ENCODE data around the gene LRRC3B. TPM values are rescaled to one million over a fixed set of nuclear protein-coding genes. Genes with fewer than 3 reads are reported as not detected.

Gene LRRC3B
- total and polyA plus RNA-seq, 2 experiments from 2014 or later: not detected

- Histone ChIP-seq H3K36me3 (ENCODE audit: low read depth) (no peaks in the 10 kb centered on the region), H3K4me2 (ENCODE audit: unreplicated experiment) (no peak overlapping the region), H3K27ac (no peak overlapping the region), H3K9ac (no peak overlapping the region), H3K9me2 (ENCODE audit: insufficient read depth) (no peaks in the 10 kb centered on the region), H3F3A (ENCODE audit: insufficient read depth) (no peaks in the 10 kb centered on the region), H3K79me2 (ENCODE audit: insufficient read depth) (no peaks in the 10 kb centered on the region), H3K27me3 (replicated peaks; ENCODE audit: insufficient read depth) (no peaks in the 10 kb centered on the region), H3K4me3 (no peak overlapping the region), H2AFZ (no peak overlapping the region), H3K9me3 (ENCODE audit: low read depth) (no peaks in the 10 kb centered on the region), H4K20me1 (ENCODE audit: insufficient read depth) (no peaks in the 10 kb centered on the region), H3K4me1 (ENCODE audit: insufficient read depth) (no peaks in the 10 kb centered on the region)
- no peak for DNase-seq
- in situ Hi-C loops (cut with MboI): no loop called here
- TF ChIP-seq EZH2phosphoT487 (IDR thresholded peaks at IDR 0.05; ENCODE audit: insufficient read depth, low read depth): no peak
- TF ChIP-seq EZH2 (IDR thresholded peaks at IDR 0.05; ENCODE audit: insufficient read depth, poor library complexity, severe bottlenecking): no peak
- WGBS, 2 experiments (ENCODE audit: low coverage in 1 of 2, low lambda C conversion rate in 2 of 2, missing lambda C conversion rate in 2 of 2): 1 to 8% methylated on average over 6 of the region's 6 CpGs
Measured at GRCh38 chr3:26657348-26657976, 34.9 kb downstream of the LRRC3B start.

GRCh38 chr3:26668171-26668570 lies 45.6 kb downstream of the LRRC3B start:
- Histone ChIP-seq H3K27me3 (replicated peaks; ENCODE audit: insufficient read depth) (no peaks in the 10 kb centered on the region), H3K9me3 (ENCODE audit: low read depth) (no peaks in the 10 kb centered on the region), H3K36me3 (ENCODE audit: low read depth) (no peaks in the 10 kb centered on the region), H3K4me1 (ENCODE audit: insufficient read depth) (no peaks in the 10 kb centered on the region), H3K9ac (no peak overlapping the region), H3K4me2 (ENCODE audit: unreplicated experiment) (no peak overlapping the region), H2AFZ (no peak overlapping the region), H4K20me1 (ENCODE audit: insufficient read depth) (no peaks in the 10 kb centered on the region), H3K27ac (no peak overlapping the region), H3K4me3 (no peak overlapping the region), H3K79me2 (ENCODE audit: insufficient read depth) (no peaks in the 10 kb centered on the region), H3F3A (ENCODE audit: insufficient read depth) (no peaks in the 10 kb centered on the region), H3K9me2 (ENCODE audit: insufficient read depth) (no peaks in the 10 kb centered on the region)
- in situ Hi-C loops (cut with MboI): no loop called here
- WGBS, 2 experiments (ENCODE audit: low coverage in 1 of 2, low lambda C conversion rate in 2 of 2, missing lambda C conversion rate in 2 of 2): 13 to 15% methylated on average over 3 of the region's 3 CpGs
- TF ChIP-seq EZH2phosphoT487 (IDR thresholded peaks at IDR 0.05; ENCODE audit: insufficient read depth, low read depth): no peak
- TF ChIP-seq EZH2 (IDR thresholded peaks at IDR 0.05; ENCODE audit: insufficient read depth, poor library complexity, severe bottlenecking): no peak
- DNase-seq: no peak

GRCh38 chr3:26668696-26669095 lies 46.1 kb downstream of the LRRC3B start:
- no peak overlapping the region for H3K4me2 ChIP-seq (ENCODE audit: unreplicated experiment)
- TF ChIP-seq EZH2 (IDR thresholded peaks at IDR 0.05; ENCODE audit: insufficient read depth, poor library complexity, severe bottlenecking) (no peak), EZH2phosphoT487 (IDR thresholded peaks at IDR 0.05; ENCODE audit: insufficient read depth, low read depth) (no peak)
- H3K9ac ChIP-seq: no peak overlapping the region
- H3K9me2 ChIP-seq (ENCODE audit: insufficient read depth): no peaks in the 10 kb centered on the region
- no peaks in the 10 kb centered on the region for H4K20me1 ChIP-seq (ENCODE audit: insufficient read depth)
- in situ Hi-C loops (cut with MboI): no loop called here
- H3K9me3 ChIP-seq (ENCODE audit: low read depth): no peaks in the 10 kb centered on the region
- no peak overlapping the region for H3K4me3 ChIP-seq
- H2AFZ ChIP-seq: no peak overlapping the region
- no peak for DNase-seq
- H3K27me3 ChIP-seq (replicated peaks; ENCODE audit: insufficient read depth): no peaks in the 10 kb centered on the region
- no peak overlapping the region for H3K27ac ChIP-seq
- H3K79me2 ChIP-seq (ENCODE audit: insufficient read depth): no peaks in the 10 kb centered on the region
- no peaks in the 10 kb centered on the region for H3K4me1 ChIP-seq (ENCODE audit: insufficient read depth)
- no peaks in the 10 kb centered on the region for H3F3A ChIP-seq (ENCODE audit: insufficient read depth)
- no peaks in the 10 kb centered on the region for H3K36me3 ChIP-seq (ENCODE audit: low read depth)

- Histone ChIP-seq H3K4me2 (ENCODE audit: unreplicated experiment) (no peak overlapping the region), H3F3A (ENCODE audit: insufficient read depth) (no peaks in the 10 kb centered on the region), H3K9me2 (ENCODE audit: insufficient read depth) (no peaks in the 10 kb centered on the region), H4K20me1 (ENCODE audit: insufficient read depth) (no peaks in the 10 kb centered on the region), H3K36me3 (ENCODE audit: low read depth) (no peaks in the 10 kb centered on the region), H3K79me2 (ENCODE audit: insufficient read depth) (no peaks in the 10 kb centered on the region), H3K9me3 (ENCODE audit: low read depth) (no peaks in the 10 kb centered on the region), H3K27ac (no peak overlapping the region), H3K4me3 (no peak overlapping the region), H3K27me3 (replicated peaks; ENCODE audit: insufficient read depth) (no peaks in the 10 kb centered on the region), H3K4me1 (ENCODE audit: insufficient read depth) (no peaks in the 10 kb centered on the region), H3K9ac (no peak overlapping the region), H2AFZ (no peak overlapping the region)
- TF ChIP-seq EZH2phosphoT487 (IDR thresholded peaks at IDR 0.05; ENCODE audit: insufficient read depth, low read depth) (no peak), EZH2 (IDR thresholded peaks at IDR 0.05; ENCODE audit: insufficient read depth, poor library complexity, severe bottlenecking) (no peak)
- 23 to 28% methylated on average over 2 of the region's 2 CpGs for WGBS, 2 experiments (ENCODE audit: low coverage in 1 of 2, low lambda C conversion rate in 2 of 2, missing lambda C conversion rate in 2 of 2)
- DNase-seq: no peak
- in situ Hi-C loops (cut with MboI): no loop called here
Measured at GRCh38 chr3:26675336-26675735, 52.8 kb downstream of the LRRC3B start.

- no peaks in the 10 kb centered on the region for H3F3A ChIP-seq (ENCODE audit: insufficient read depth)
- no peaks in the 10 kb centered on the region for H3K9me2 ChIP-seq (ENCODE audit: insufficient read depth)
- H3K9me3 ChIP-seq (ENCODE audit: low read depth): no peaks in the 10 kb centered on the region
- H3K4me2 ChIP-seq (ENCODE audit: unreplicated experiment): no peak overlapping the region
- no peaks in the 10 kb centered on the region for H3K36me3 ChIP-seq (ENCODE audit: low read depth)
- H3K27ac ChIP-seq: no peak overlapping the region
- no peak overlapping the region for H3K9ac ChIP-seq
- WGBS, 2 experiments (ENCODE audit: low coverage in 1 of 2, low lambda C conversion rate in 2 of 2, missing lambda C conversion rate in 2 of 2): 37 to 51% methylated on average over 2 of the region's 2 CpGs
- in situ Hi-C loops (cut with MboI): no loop called here
- TF ChIP-seq EZH2 (IDR thresholded peaks at IDR 0.05; ENCODE audit: insufficient read depth, poor library complexity, severe bottlenecking) (no peak), EZH2phosphoT487 (IDR thresholded peaks at IDR 0.05; ENCODE audit: insufficient read depth, low read depth) (no peak)
- no peaks in the 10 kb centered on the region for H4K20me1 ChIP-seq (ENCODE audit: insufficient read depth)
- DNase-seq: no peak
- H3K4me1 ChIP-seq (ENCODE audit: insufficient read depth): no peaks in the 10 kb centered on the region
- H3K4me3 ChIP-seq: no peak overlapping the region
- H3K27me3 ChIP-seq (replicated peaks; ENCODE audit: insufficient read depth): no peaks in the 10 kb centered on the region
- H2AFZ ChIP-seq: no peak overlapping the region
- no peaks in the 10 kb centered on the region for H3K79me2 ChIP-seq (ENCODE audit: insufficient read depth)
Measured at GRCh38 chr3:26681632-26682031, 59.1 kb downstream of the LRRC3B start.
